Epithelial cell of prostate (primary cell): ENCODE measurements around the gene FAM180B.

Experiments used
- DNase-seq: peaks from one replicate; pipeline ENCODE4 v3.0.0-alpha.2; 2011; ENCODE audit warnings: low read depth, low spot score
- H3K27ac ChIP-seq: fragments of 450-650 bp; 2 replicates; pipeline ENCODE4 v1.5.1; 2017; ENCODE audit warnings: mild to moderate bottlenecking

Gene FAM180B

GRCh38 chr11:47565340-47566148 lies 20.9 kb upstream of the FAM180B start, which contains the start of gene PTPMT1:
Gene PTPMT1, plus strand, starts transcription at chr11:47565599. Its CDS starts 24 bp downstream, at chr11:47565623.
- no peak for DNase-seq

DNA sequence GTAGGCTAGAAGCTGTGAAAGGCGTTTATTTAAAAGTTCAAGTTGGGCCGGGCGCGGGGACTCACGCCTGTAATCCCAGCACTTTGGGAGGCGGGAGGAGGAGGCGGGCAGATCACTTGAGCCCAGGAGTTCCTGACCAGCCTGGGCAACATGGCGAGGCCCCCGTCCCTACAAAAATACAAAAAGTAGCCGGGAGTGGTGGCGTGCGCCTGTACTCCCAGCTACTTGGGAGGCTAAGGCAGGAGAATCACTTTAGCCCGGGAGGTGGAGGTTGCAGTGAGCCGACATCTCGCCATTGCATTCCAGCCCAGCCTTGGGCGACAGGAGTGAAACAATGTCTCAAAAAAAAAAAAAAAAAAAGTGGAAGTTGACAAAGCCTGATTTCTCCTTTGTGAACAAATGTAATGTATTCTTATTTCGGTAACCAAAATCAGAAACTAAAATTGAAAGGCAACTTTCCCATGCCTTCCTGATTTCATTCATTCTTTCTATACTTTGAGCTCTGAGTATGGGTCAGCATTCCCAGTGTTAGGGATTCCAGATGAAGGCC lies 20.3 kb upstream of the FAM180B start:
- DNase-seq: no peak
- peak overlapping the region; percentile 43 for H3K27ac ChIP-seq

More at GRCh38 chr11:47565340-47566148, 20.9 kb upstream of the FAM180B start, which contains the start of gene PTPMT1:
- peak within 1 kb of the TSS; percentile 43 for H3K27ac ChIP-seq

- no peak overlapping the region for H3K27ac ChIP-seq
Observed at GRCh38 chr11:47569646-47570045, 16.8 kb upstream of the FAM180B start.

DNA sequence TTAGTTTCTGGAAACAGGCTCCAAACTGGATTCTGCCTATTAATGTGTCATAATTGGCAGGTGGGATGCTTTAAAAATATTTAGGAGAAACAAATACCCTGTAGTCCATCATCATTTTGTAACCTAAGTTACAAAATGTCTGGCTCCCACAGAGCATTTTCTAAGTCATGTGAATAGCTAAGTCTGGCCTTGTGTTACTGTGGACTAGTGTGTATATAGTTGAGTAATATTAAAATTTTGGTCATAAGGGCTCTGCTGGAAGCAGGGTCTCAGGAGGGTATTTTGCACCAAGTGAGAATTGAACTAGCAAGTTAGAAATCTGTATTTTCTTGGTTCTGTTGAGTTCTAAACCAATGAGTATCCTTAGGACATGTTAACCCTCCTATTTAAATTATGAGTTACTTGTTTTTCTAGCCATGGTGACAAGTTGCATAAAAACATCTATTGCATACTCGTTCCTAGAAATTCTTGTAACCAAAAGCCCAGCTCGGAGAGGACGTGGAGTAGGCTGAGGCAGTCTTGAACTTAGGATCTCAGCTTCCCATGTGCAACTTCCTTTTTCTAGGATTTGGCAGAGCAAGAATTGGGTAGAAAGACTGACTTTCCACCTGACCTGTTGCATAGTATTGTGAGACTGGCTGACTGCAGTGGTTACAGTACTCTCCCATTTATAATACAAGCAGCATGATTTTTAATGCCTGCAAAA lies 15.7 kb upstream of the FAM180B start:
- DNase-seq: no peak

More at GRCh38 chr11:47569646-47570045, 16.8 kb upstream of the FAM180B start:
- no peak for DNase-seq

DNA sequence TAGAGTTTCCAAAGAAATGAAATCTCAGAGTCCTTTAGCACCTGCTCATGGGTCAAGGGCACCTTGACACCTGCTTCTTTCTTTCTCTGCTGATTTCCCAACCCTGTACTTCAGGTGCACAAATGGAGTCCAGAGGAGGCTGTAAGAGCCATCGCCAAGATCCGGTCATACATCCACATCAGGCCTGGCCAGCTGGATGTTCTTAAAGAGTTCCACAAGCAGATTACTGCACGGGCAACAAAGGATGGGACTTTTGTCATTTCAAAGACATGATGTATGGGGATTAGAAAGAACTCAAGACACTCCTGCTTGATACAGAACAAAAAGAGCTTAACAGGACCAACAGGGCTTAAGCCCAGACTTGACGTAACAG lies 15.1 kb upstream of the FAM180B start:
- DNase-seq: no peak
- H3K27ac ChIP-seq: peak overlapping the region; percentile 50

More for the DNA sequence above, 15.7 kb upstream of the FAM180B start:
- peak overlapping the region; percentile 50 for H3K27ac ChIP-seq

DNA sequence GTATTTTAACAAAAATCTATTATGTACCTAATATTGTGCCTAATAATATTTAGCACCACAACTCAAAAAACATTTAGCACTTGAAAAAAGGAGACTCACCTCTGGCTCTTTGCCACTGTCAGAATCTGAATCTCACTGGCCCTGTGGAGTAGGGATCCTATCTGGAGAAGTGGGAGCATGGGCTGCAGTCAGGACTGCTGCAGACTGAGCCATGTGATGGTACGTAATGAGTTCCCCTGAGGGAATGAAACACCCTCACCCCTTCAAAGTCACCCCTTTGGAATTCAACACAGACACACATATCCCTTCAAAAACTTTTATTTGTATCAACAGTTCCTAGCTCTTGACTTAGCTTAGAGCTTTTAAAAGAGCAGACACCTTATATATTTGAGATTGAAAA lies 14.6 kb upstream of the FAM180B start:
- no peak for DNase-seq
- H3K27ac ChIP-seq: peak overlapping the region; percentile 50

GRCh38 chr11:47572715-47573255 lies 13.7 kb upstream of the FAM180B start:
- H3K27ac ChIP-seq: peak overlapping the region; percentile 50
- DNase-seq: no peak

DNA sequence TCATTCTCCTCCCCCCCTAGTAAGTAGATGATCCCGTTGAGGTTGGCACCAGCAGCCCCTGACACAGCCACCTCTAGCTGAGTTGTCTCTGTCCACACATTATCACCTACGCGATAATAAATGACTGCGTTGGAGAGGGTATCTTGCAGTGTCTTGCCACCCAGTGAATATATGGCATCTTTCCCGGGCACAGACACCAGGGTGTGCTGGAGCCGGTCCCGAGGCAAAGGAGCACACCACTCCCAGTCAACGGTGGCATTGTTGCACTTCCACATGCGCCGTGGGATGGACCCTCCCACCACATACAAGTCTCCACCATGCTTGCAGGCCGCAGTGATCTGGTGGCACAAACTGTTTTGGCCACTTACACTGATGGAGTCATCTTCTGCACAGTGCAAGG lies 13.2 kb upstream of the FAM180B start:
- no peak for DNase-seq
- no peak overlapping the region for H3K27ac ChIP-seq

- DNase-seq: no peak
- H3K27ac ChIP-seq: peak overlapping the region; percentile 65
Observed at GRCh38 chr11:47577460-47578041, 8.9 kb upstream of the FAM180B start.

- H3K27ac ChIP-seq: peak within 1 kb of the TSS; percentile 65
- DNase-seq: peak; percentile 52
Observed at GRCh38 chr11:47578524-47579494, 7.7 kb upstream of the FAM180B start, which contains the start of the genes KBTBD4 and NDUFS3. Gene KBTBD4, minus strand, starts transcription at chr11:47578970. Its CDS starts 19 bp downstream, at chr11:47578951. Gene NDUFS3, plus strand, starts transcription at chr11:47579074. Its CDS starts 18 bp downstream, at chr11:47579092.

DNA sequence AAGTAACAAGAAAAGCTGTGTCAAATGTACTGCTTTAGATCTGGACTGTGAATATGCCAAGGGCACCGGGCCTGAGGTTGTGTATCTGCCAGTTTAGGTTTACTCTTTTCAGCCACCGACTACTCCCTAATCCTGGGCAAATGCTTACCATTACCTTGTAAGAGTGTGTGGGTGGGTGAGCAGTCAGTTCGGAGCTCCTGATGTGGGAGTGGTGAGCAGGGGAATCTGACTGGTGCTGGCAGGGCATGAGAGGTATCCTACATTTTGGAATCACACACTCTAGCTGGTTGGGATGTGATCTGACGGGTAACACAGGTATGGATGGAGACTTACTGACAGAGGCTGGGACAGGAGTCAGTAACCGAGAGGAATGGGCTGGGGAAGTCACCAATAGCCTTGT lies 2.6 kb upstream of the FAM180B start:
- no peak for DNase-seq
- H3K27ac ChIP-seq: no peak overlapping the region

- no peak for DNase-seq
- H3K27ac ChIP-seq: no peak overlapping the region
Observed at GRCh38 chr11:47587039-47587716, 700 bp downstream of the FAM180B start.

- DNase-seq: no peak
- H3K27ac ChIP-seq: no peak overlapping the region
Observed at GRCh38 chr11:47587723-47588326, 1.3 kb downstream of the FAM180B start.

DNA sequence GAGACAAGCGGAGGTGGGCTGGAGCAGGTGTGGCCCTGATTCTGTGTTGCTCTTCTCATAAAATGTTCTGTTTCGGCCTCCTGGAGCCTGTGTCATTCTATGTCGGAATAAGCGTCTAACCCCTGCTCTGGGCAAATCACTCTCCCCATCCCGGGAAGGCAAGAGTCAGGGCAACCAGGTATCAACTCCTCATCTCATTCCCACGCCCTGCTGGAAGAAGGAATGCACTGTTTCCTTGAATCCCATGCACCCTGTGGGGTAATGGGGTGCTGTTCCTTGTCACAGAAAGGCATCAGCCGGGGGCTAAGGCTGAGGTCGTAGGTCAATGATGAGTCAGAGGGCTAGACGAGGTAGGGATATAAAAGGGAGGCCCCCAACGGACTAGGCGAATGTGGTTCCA lies 2.6 kb downstream of the FAM180B start:
- DNase-seq: no peak
- no peak overlapping the region for H3K27ac ChIP-seq

DNA sequence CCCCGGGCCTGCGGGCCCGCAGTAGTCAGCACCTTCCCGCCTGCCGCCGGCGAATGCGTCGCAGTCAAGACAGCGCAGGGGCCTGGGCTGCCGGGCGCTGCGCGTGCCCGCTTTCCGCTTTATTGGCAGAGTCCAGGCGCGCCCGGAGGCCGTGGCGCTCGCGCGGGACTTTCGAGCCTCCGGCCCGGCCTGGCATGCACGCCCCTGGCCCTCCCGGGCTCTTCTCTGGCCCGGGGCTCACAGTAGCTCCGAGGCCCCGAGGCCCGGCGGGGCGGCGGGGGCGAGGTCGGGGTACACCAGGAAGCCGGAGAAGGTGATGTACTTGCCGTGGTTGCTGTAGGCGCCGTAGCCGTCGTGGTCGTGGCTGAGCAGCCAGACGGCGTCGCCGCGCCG lies 3.1 kb downstream of the FAM180B start:
- H3K27ac ChIP-seq: no peak overlapping the region
- DNase-seq: no peak

DNA sequence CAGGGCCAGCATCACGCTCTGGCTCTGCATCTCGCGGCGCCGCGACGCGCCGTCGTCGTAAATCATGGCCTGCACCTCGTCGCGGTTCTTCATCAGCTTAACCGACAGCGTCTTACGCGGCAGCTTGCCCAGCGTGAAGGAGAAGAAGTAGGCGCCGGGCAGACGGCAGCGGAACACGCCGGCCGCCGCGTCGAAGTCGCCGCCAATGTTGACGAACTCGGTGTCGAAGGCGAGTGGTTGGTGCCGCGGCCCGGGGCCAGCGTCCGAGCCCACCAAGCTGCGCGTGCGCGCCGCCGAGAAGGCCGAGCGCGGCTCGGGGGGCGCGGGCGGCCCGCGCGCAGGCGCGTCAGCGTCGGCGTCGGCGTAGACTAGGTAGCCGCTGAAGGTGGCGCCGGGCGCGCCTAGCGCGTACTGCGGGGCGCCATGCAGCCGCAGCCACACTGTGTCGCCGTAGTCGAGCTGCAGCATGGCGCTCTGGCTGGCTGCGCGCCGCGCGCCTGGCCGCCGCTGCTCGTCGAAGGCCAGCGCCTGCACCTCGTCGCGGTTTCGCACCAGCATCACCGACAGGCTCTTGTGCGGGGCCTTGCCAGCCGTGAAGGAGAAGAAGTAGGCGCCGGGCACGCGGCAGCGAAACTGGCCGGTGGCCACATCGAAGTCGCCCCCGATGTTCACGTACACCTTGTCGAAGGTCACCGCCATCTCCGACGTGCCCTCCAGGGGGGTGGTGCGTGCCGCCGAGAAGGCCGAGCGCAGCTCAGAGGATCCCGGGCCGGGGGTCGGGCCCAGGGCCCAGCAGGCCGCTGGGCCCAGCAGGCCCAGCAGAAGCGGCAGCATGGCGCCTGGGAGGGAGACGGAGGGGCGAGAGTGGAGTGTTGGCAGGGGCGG lies 3.7 kb downstream of the FAM180B start:
- DNase-seq: no peak
- no peak overlapping the region for H3K27ac ChIP-seq

DNA sequence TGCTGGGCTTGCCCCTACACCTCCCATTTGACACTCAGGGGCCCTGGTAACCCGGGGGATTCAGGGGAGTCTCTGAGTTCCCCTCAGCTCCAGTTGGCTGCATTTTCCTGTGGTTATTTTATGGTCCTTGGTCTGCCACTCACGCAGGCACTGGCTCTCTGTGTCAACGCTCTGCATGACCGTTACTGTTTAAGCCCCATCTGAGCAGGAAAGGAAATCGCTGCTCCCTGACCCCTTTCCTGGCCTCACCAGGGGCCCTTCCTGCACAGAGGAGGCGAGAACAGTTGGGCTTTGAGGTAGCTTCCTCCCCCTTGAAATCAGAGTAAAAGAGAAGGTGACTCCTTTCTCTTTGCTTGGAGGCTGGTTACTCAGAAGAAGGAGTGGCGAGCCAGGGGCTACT lies 5.3 kb downstream of the FAM180B start:
- DNase-seq: no peak

More for the DNA sequence above, 5.3 kb downstream of the FAM180B start:
- no peak overlapping the region for H3K27ac ChIP-seq
